HG03025 (cell line): ENCODE results near the gene CSH1.
"Not testable (repeated sequence)": the region's sequence is repeated elsewhere in the genome, so short reads cannot be mapped to it uniquely, and the experiment has no call there.

Experiments
- ATAC-seq: cut with Tn5 transposase; IDR thresholded peaks from one replicate; pipeline ENCODE4 v1.9.1; 2021; ENCODE audit warnings: mild to moderate bottlenecking, moderate library complexity; ENCODE audit not compliant: unreplicated experiment, low FRiP score

CSH1 gene

GRCh38 chr17:63907161-63907778, 10.9 kb upstream of the CSH1 start:
- ATAC-seq, result not testable (repeated sequence)

GRCh38 chr17:63904796-63905195, 8.4 kb upstream of the CSH1 start:
- ATAC-seq, result not testable (repeated sequence)

- not testable (repeated sequence) for ATAC-seq
These were observed 7.4 kb upstream of the CSH1 start for GRCh38 chr17:63903787-63904201.

- ATAC-seq, result not testable (repeated sequence)
These were observed 5.6 kb upstream of the CSH1 start for GRCh38 chr17:63901971-63902370.

- ATAC-seq, result not testable (repeated sequence)
These were observed 2.8 kb upstream of the CSH1 start for GRCh38 chr17:63898899-63899798.

- ATAC-seq, result not testable (repeated sequence)
These were observed 1.6 kb downstream of the CSH1 start for GRCh38 chr17:63894821-63895220.

- not testable (repeated sequence) for ATAC-seq
These were observed 2.4 kb downstream of the CSH1 start for GRCh38 chr17:63894021-63894420.

- ATAC-seq, result not testable (repeated sequence)
These were observed 3.9 kb downstream of the CSH1 start for GRCh38 chr17:63892316-63893037.

- not testable (repeated sequence) for ATAC-seq
These were observed 7.1 kb downstream of the CSH1 start for GRCh38 chr17:63889026-63889848.

GRCh38 chr17:63885119-63885518, 11.3 kb downstream of the CSH1 start:
- not testable (repeated sequence) for ATAC-seq

GRCh38 chr17:63882626-63883126, 13.7 kb downstream of the CSH1 start:
- not testable (repeated sequence) for ATAC-seq

- no peak for ATAC-seq
These were observed 14.3 kb downstream of the CSH1 start, which contains the start of gene GH2 for GRCh38 chr17:63881935-63882601. Gene GH2 (minus strand): TSS chr17:63881944. CDS start chr17:63881801, 143 bp downstream.

- not testable (repeated sequence) for ATAC-seq
These were observed 15.0 kb downstream of the CSH1 start for GRCh38 chr17:63881337-63881736.

GRCh38 chr17:63880706-63881105, 15.7 kb downstream of the CSH1 start:
- ATAC-seq, result no peak

GRCh38 chr17:63878413-63878812, 18.0 kb downstream of the CSH1 start:
- ATAC-seq, result not testable (repeated sequence)

- not testable (repeated sequence) for ATAC-seq
These were observed 21.7 kb downstream of the CSH1 start for GRCh38 chr17:63874693-63875092.

GRCh38 chr17:63874061-63874626, 22.2 kb downstream of the CSH1 start:
- not testable (repeated sequence) for ATAC-seq

- ATAC-seq, result not testable (repeated sequence)
These were observed 22.8 kb downstream of the CSH1 start, which contains the start of gene CSH2 for GRCh38 chr17:63873577-63873976. Gene CSH2 (minus strand): TSS chr17:63873677. CDS start chr17:63873614, 63 bp downstream.
